Endothelial cell (in vitro differentiated cells): Measurements from ENCODE around the gene ZCWPW2. TPM values are rescaled to one million over a fixed set of nuclear protein-coding genes. Genes with fewer than 3 reads are reported as not detected.

Experiments used
- DNase-seq: peaks from one replicate; pipeline ENCODE4 v3.0.0; 2021; ENCODE audit warnings: low spot score
- H3K27ac Mint-ChIP-seq: one replicate; pipeline ENCODE4 v1.8.0; 2021; ENCODE audit warnings: mixed read lengths, inconsistent platforms; ENCODE audit not compliant: unreplicated experiment
- H3K27me3 Mint-ChIP-seq: one replicate; pipeline ENCODE4 v1.8.0; 2021; ENCODE audit warnings: mild to moderate bottlenecking, moderate library complexity, mixed read lengths, inconsistent platforms; ENCODE audit not compliant: unreplicated experiment
- H3K36me3 Mint-ChIP-seq: one replicate; pipeline ENCODE4 v1.8.0; 2021; ENCODE audit warnings: mild to moderate bottlenecking, low read depth, mixed read lengths, inconsistent platforms; ENCODE audit not compliant: unreplicated experiment
- H3K4me1 Mint-ChIP-seq: one replicate; pipeline ENCODE4 v1.8.0; 2021; ENCODE audit warnings: mild to moderate bottlenecking, mixed read lengths, inconsistent platforms; ENCODE audit not compliant: unreplicated experiment
- H3K4me3 Mint-ChIP-seq: one replicate; pipeline ENCODE4 v1.8.0; 2021; ENCODE audit warnings: mild to moderate bottlenecking, mixed read lengths, inconsistent platforms; ENCODE audit not compliant: unreplicated experiment
- H3K9me3 Mint-ChIP-seq: one replicate; pipeline ENCODE4 v1.8.0; 2021; ENCODE audit warnings: mixed read lengths, inconsistent platforms; ENCODE audit not compliant: unreplicated experiment
- CTCF ChIP-seq: fragments of 200-600 bp; sonication (generic); IDR thresholded peaks from one replicate; pipeline ENCODE4 v1.5.0; 2021; ENCODE audit warnings: antibody characterized with exemption; ENCODE audit not compliant: unreplicated experiment
- total RNA-seq: library from RNA; stranded (reverse); fragmentation: NEBNext Ultra II Directional; extraction: Animal tissue kit (Norgen Biotek cat#: 25700); gene quantifications from one replicate; pipeline ENCODE4 v1.2.1, GENCODE V29; 2021; ENCODE audit not compliant: unreplicated experiment

Gene ZCWPW2
- total RNA-seq, 1 donor from 2014 or later = 0.80 TPM

DNA sequence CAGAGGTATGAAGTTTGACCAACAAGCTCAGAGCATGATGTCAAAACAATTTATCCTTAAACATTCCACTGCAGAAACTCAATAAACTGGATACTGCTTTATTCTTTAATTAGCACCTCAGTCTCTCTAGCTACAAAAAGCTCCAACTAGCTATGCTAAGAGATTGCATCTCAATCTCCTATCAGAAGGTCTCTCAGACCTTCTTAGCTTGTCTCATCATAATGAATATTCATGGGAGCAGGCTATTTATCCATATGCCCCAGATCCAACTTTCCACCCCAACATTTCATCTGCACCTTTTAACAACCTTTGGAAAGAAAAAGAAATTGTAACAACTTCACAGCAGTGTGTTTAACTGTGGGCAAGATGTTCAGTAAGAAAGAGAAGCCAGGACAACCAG is 11.3 kb upstream of the ZCWPW2 start:
- no peaks in the 10 kb centered on the region for H3K27me3 Mint-ChIP-seq

DNA sequence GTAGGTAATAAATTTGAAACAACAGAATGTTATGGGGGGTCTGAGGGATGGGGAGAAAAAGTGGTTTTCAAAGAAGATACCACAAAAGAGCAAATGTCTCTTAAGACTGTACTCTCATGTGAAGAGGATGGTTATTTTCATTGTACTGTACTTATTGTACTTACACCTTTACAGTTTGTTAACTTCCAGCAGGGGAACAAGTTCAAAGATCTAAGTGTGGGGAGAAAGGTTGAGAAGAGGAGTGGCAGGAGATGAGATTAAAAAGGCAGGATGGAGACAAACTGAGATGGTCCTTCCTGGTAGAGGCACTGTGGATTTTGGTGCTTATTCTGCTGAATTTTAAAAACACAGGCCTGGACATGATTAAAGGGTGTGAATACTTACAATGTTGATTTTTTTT is 5.4 kb upstream of the ZCWPW2 start:
- no peaks in the 10 kb centered on the region for H3K9me3 Mint-ChIP-seq
- no peak overlapping the region for H3K4me3 Mint-ChIP-seq
- no peak for TF ChIP-seq CTCF
- H3K4me1 Mint-ChIP-seq = peaks cover 14% of the 10 kb centered on the region
- H3K27ac Mint-ChIP-seq = no peak overlapping the region
- DNase-seq = no peak
- peaks cover 3% of the 10 kb centered on the region for H3K27me3 Mint-ChIP-seq
- H3K36me3 Mint-ChIP-seq = no peaks in the 10 kb centered on the region

More for the DNA sequence above, 11.3 kb upstream of the ZCWPW2 start:
- DNase-seq = no peak
- no peak for TF ChIP-seq CTCF
- Mint-ChIP-seq H3K36me3 (no peaks in the 10 kb centered on the region), H3K4me3 (no peak overlapping the region), H3K9me3 (no peaks in the 10 kb centered on the region), H3K27ac (no peak overlapping the region), H3K4me1 (no peaks in the 10 kb centered on the region)

- no peaks in the 10 kb centered on the region for H3K36me3 Mint-ChIP-seq
- no peak overlapping the region for H3K27ac Mint-ChIP-seq
- peaks cover 4% of the 10 kb centered on the region for H3K27me3 Mint-ChIP-seq
- peaks cover 19% of the 10 kb centered on the region for H3K4me1 Mint-ChIP-seq
- H3K9me3 Mint-ChIP-seq = no peaks in the 10 kb centered on the region
- DNase-seq = no peak
- no peak for TF ChIP-seq CTCF
- H3K4me3 Mint-ChIP-seq = no peak overlapping the region
These were observed 2.8 kb upstream of the ZCWPW2 start for GRCh38 chr3:28345690-28346089.

- H3K4me3 Mint-ChIP-seq = peak overlapping the region; percentile 97
- H3K27me3 Mint-ChIP-seq = peaks cover 4% of the 10 kb centered on the region
- TF ChIP-seq CTCF = no peak
- H3K4me1 Mint-ChIP-seq = peaks cover 19% of the 10 kb centered on the region
- H3K27ac Mint-ChIP-seq = peak overlapping the region; percentile 99
- H3K9me3 Mint-ChIP-seq = no peaks in the 10 kb centered on the region
- DNase-seq = no peak
- no peaks in the 10 kb centered on the region for H3K36me3 Mint-ChIP-seq
These were observed 902 bp upstream of the ZCWPW2 start for GRCh38 chr3:28347374-28348264.

- Mint-ChIP-seq H3K36me3 (no peaks in the 10 kb centered on the region), H3K27me3 (peaks cover 4% of the 10 kb centered on the region), H3K4me3 (peak overlapping the region; percentile 97), H3K4me1 (peaks cover 19% of the 10 kb centered on the region), H3K27ac (peak overlapping the region; percentile 99), H3K9me3 (no peaks in the 10 kb centered on the region)
- TF ChIP-seq CTCF = no peak
- DNase-seq = no peak
These were observed 274 bp upstream of the ZCWPW2 start for GRCh38 chr3:28348265-28348628.
